T-helper 1 cell treated with Interleukin-12 subunit alpha and Interleukin-12 subunit beta and Interleukin-4 antibody, amounts not matched to agents 30 μg/mL and 1 μg/mL, for 36 hours (primary cell): ENCODE results near the gene VSIG10.

Experiments used
- H3K27ac Mint-ChIP-seq: one replicate; pipeline ENCODE4 v1.8.0; 2021; ENCODE audit warnings: mild to moderate bottlenecking, mixed read lengths
- H3K27me3 Mint-ChIP-seq: one replicate; pipeline ENCODE4 v1.8.0; 2021; ENCODE audit warnings: low read depth, mixed read lengths
- H3K36me3 Mint-ChIP-seq: one replicate; pipeline ENCODE4 v1.8.0; 2021; ENCODE audit warnings: low read depth, mixed read lengths
- H3K4me1 Mint-ChIP-seq: one replicate; pipeline ENCODE4 v1.8.0; 2021; ENCODE audit warnings: low read depth, mixed read lengths
- H3K4me3 Mint-ChIP-seq: one replicate; pipeline ENCODE4 v1.8.0; 2021; ENCODE audit warnings: mild to moderate bottlenecking, moderate library complexity, mixed read lengths
- H3K9me3 Mint-ChIP-seq: one replicate; pipeline ENCODE4 v1.8.0; 2021; ENCODE audit warnings: mixed read lengths

VSIG10 gene

GRCh38 chr12:118017926-118018325, 85.9 kb downstream of the VSIG10 start:
- Mint-ChIP-seq H3K4me1 (peaks cover 20% of the 10 kb centered on the region), H3K4me3 (peak overlapping the region; percentile 94), H3K9me3 (peaks cover 8% of the 10 kb centered on the region), H3K27ac (peak overlapping the region; percentile 60), H3K27me3 (peaks cover 10% of the 10 kb centered on the region), H3K36me3 (peaks cover 23% of the 10 kb centered on the region)

- peaks cover 14% of the 10 kb centered on the region for H3K36me3 Mint-ChIP-seq
- peaks cover 20% of the 10 kb centered on the region for H3K4me1 Mint-ChIP-seq
- peaks cover 10% of the 10 kb centered on the region for H3K27me3 Mint-ChIP-seq
- H3K9me3 Mint-ChIP-seq = peaks cover 8% of the 10 kb centered on the region
- peak within 1 kb of the TSS; percentile 87 for H3K27ac Mint-ChIP-seq
- H3K4me3 Mint-ChIP-seq = peak within 1 kb of the TSS; percentile 94
Observed at GRCh38 chr12:118016424-118017264, 87.2 kb downstream of the VSIG10 start, which contains the start of gene RFC5. Gene RFC5, plus strand, starts transcription at chr12:118016703. Its CDS starts 125 bp downstream, at chr12:118016828.

DNA sequence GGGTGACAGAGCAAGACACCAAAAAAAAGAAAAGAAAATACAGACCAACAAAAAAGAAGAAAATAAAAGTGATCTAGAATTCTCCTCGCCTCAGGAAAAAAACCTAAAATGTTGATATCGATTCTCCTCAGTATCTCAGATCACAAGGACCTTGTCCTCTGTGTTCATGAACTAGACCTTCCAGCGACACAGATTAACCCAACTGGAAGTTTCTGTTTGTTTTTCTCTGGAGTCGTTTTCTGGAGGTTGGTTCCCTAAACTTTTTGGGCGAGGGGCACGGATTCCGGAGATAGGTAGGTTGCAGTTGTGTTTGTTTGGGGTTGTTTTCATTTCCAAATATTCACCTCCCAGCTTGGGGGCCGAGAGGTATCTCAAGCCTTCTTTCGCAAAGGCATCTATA, 87.9 kb downstream of the VSIG10 start:
- Mint-ChIP-seq H3K27ac (no peak overlapping the region), H3K27me3 (peaks cover 10% of the 10 kb centered on the region), H3K9me3 (peaks cover 8% of the 10 kb centered on the region), H3K36me3 (peaks cover 10% of the 10 kb centered on the region), H3K4me3 (peak overlapping the region; percentile 94), H3K4me1 (peaks cover 20% of the 10 kb centered on the region)

- Mint-ChIP-seq H3K4me3 (no peak overlapping the region), H3K9me3 (peaks cover 8% of the 10 kb centered on the region), H3K36me3 (peaks cover 5% of the 10 kb centered on the region), H3K4me1 (peaks cover 20% of the 10 kb centered on the region), H3K27me3 (peaks cover 10% of the 10 kb centered on the region), H3K27ac (no peak overlapping the region)
Observed at GRCh38 chr12:118015306-118015705, 88.5 kb downstream of the VSIG10 start.
